C4-2B (cell line): Measurements from ENCODE around the gene ERICH6.

ENCODE experiments used
- ZFX ChIP-seq: fragments of 450-650 bp; IDR thresholded peaks from 2 replicates; pipeline ENCODE4 v1.6.1; 2017
- TF ChIP-seq, protein P1 (sequence below): fragments of 450-650 bp; conservative IDR thresholded peaks from 2 replicates; pipeline ENCODE4 v1.5.1; 2017; ENCODE audit warnings: mild to moderate bottlenecking

DNA sequence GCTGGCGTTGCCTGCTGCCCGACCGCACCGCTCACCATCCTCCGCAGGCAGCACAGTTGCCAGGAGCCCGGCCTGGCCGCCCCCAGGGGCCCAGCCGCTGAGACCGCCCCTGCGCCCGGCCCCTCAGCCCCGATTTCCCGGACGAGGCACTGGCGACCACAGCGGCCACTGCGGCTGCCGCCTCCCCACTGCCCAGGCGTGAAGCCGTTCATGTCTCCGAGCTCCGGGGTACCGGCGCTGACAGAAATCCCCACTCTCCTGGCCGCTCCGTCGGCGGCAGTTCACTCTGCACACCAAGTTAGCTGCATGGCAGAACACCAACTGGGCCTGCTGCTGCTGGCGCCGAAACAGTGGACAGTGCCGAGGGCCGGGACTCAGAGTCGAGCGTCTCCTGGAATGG is 92.1 kb downstream of the ERICH6 start:
- TF ChIP-seq, protein P1, sequence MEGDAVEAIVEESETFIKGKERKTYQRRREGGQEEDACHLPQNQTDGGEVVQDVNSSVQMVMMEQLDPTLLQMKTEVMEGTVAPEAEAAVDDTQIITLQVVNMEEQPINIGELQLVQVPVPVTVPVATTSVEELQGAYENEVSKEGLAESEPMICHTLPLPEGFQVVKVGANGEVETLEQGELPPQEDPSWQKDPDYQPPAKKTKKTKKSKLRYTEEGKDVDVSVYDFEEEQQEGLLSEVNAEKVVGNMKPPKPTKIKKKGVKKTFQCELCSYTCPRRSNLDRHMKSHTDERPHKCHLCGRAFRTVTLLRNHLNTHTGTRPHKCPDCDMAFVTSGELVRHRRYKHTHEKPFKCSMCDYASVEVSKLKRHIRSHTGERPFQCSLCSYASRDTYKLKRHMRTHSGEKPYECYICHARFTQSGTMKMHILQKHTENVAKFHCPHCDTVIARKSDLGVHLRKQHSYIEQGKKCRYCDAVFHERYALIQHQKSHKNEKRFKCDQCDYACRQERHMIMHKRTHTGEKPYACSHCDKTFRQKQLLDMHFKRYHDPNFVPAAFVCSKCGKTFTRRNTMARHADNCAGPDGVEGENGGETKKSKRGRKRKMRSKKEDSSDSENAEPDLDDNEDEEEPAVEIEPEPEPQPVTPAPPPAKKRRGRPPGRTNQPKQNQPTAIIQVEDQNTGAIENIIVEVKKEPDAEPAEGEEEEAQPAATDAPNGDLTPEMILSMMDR: no peak
- TF ChIP-seq ZFX: no peak
